PC-3 (cell line): Measurements from ENCODE around the gene CARD11. TPM values are rescaled to one million over a fixed set of nuclear protein-coding genes. Genes with fewer than 3 reads are reported as not detected.
"Not testable (repeated sequence)": the region's sequence is repeated elsewhere in the genome, so short reads cannot be mapped to it uniquely, and the experiment has no call there.

Experiments
- ATAC-seq: fragments of 200-7000 bp; cut with Tn5 transposase; 2 replicates; pipeline ENCODE4 v1.9.1; 2020; ENCODE audit warnings: mild to moderate bottlenecking, moderate library complexity
- BruUV-seq: library from RNA; stranded (reverse); fragments of 400-500 nt; replicated peaks from 2 replicates; lab custom pipeline; 2021; lab: Mats Ljungman, UMichigan
- CTCF ChIA-PET: fragments of 300-600 bp; sonication (Branson Sonifier 250); formaldehyde crosslinking; loops from one replicate; lab custom pipeline; 2022; ENCODE audit warnings: antibody characterized with exemption; lab: Charles Lee
- POLR2A ChIA-PET: fragments of 300-600 bp; sonication (Branson Sonifier 250); formaldehyde crosslinking; loops from one replicate; lab custom pipeline; 2022; ENCODE audit warnings: antibody characterized with exemption; ENCODE audit not compliant: unreplicated experiment; lab: Charles Lee
- DNase-seq: peaks from one replicate; pipeline ENCODE4 v3.0.0-alpha.2; 2015
- H2AFZ ChIP-seq: fragments of 300-600 bp; sonication (generic); 2 replicates; pipeline ENCODE4 v1.6.0; 2016; ENCODE audit warnings: antibody characterized with exemption, low read length
- H3F3A ChIP-seq: fragments of 300-600 bp; sonication (generic); one replicate; pipeline ENCODE4 v1.6.0; 2017; ENCODE audit warnings: antibody characterized with exemption, low read length, control low read depth, mild to moderate bottlenecking; ENCODE audit not compliant: unreplicated experiment
- H3K27ac ChIP-seq: fragments of 300-600 bp; sonication (generic); 2 replicates; pipeline ENCODE4 v1.5.1; 2016; ENCODE audit warnings: mild to moderate bottlenecking, low read length
- H3K27me3 ChIP-seq: fragments of 300-600 bp; sonication (generic); 2 replicates; pipeline ENCODE4 v1.6.1; 2016; ENCODE audit warnings: low read length, mixed read lengths
- H3K36me3 ChIP-seq: fragments of 300-600 bp; sonication (generic); 2 replicates; pipeline ENCODE4 v1.6.1; 2016; ENCODE audit warnings: low read depth, mixed run types, low read length, mixed read lengths
- H3K4me1 ChIP-seq: fragments of 300-600 bp; sonication (generic); 2 replicates; pipeline ENCODE4 v1.5.1; 2016; ENCODE audit warnings: low read length; ENCODE audit not compliant: insufficient read depth
- H3K4me2 ChIP-seq: fragments of 300-600 bp; sonication (generic); 2 replicates; pipeline ENCODE4 v1.6.0; 2016; ENCODE audit warnings: low read length
- H3K4me3 ChIP-seq: fragments of 300-600 bp; sonication (generic); 2 replicates; pipeline ENCODE4 v1.5.1; 2016; ENCODE audit warnings: mild to moderate bottlenecking, low read length, mixed read lengths
- H3K79me2 ChIP-seq: fragments of 300-600 bp; sonication (generic); 2 replicates; pipeline ENCODE4 v1.6.1; 2017; ENCODE audit warnings: low read length, mixed read lengths
- H3K9ac ChIP-seq: fragments of 300-600 bp; sonication (generic); 2 replicates; pipeline ENCODE4 v1.6.0; 2016; ENCODE audit warnings: mild to moderate bottlenecking, low read length
- H3K9me2 ChIP-seq: fragments of 300-600 bp; sonication (generic); replicated peaks from 2 replicates; pipeline ENCODE4 v1.6.1; 2016; ENCODE audit warnings: mixed run types, low read length, mixed read lengths
- H3K9me3 ChIP-seq: fragments of 300-600 bp; sonication (generic); 2 replicates; pipeline ENCODE4 v1.6.1; 2016; ENCODE audit warnings: low read length, mixed read lengths
- H4K20me1 ChIP-seq: fragments of 300-600 bp; sonication (generic); 2 replicates; pipeline ENCODE4 v1.6.1; 2016; ENCODE audit warnings: low read length, mixed read lengths
- CTCF ChIP-seq: fragments of 300-600 bp; sonication (generic); conservative IDR thresholded peaks from 2 replicates; pipeline ENCODE4 v1.5.1; 2017; ENCODE audit warnings: antibody characterized with exemption, low read depth, mild to moderate bottlenecking, low read length
- EZH2 ChIP-seq: fragments of 300-600 bp; sonication (generic); IDR thresholded peaks from one replicate; pipeline ENCODE4 v1.6.1; 2017; ENCODE audit warnings: antibody characterized with exemption, mild to moderate bottlenecking, low read length; ENCODE audit not compliant: unreplicated experiment
- EZH2phosphoT487 ChIP-seq: fragments of 300-600 bp; sonication (generic); IDR thresholded peaks from 2 replicates; pipeline ENCODE4 v1.6.1; 2018; ENCODE audit warnings: mild to moderate bottlenecking, antibody characterized with exemption, low read length, borderline replicate concordance
- intact Hi-C: fragments of 100-400 bp; cut with micrococcal nuclease; formaldehyde crosslinking; loops from 2 replicates; pipeline ENCODE4 v1.9.0; 2023
- total RNA-seq: library from RNA; depleted of rRNA; stranded (reverse); fragments of >200 nt; gene quantifications from 2 replicates; pipeline ENCODE4 v1.2.3, GENCODE V29; 2014

CARD11 gene
- total RNA-seq, 1 experiment from 2014 or later, result not detected

- H3K4me3 ChIP-seq, result no peak overlapping the region
- H3K4me2 ChIP-seq, result no peak overlapping the region
- no TSS peak for BruUV-seq
- H3K27me3 ChIP-seq, result no peaks in the 10 kb centered on the region
- TF ChIP-seq EZH2phosphoT487, result no peak
- no peak for TF ChIP-seq CTCF
- no peak for TF ChIP-seq EZH2
- CTCF ChIA-PET, result no interaction called here
- no peak overlapping the region for H3K27ac ChIP-seq
- POLR2A ChIA-PET, result no interaction called here
- H3K4me1 ChIP-seq, result 0 out of 2 replicates have a peak, but pooled peaks cover 6% of the 10 kb centered on the region
- no peaks in the 10 kb centered on the region for H3K79me2 ChIP-seq
- H4K20me1 ChIP-seq, result no peaks in the 10 kb centered on the region
- no peak for DNase-seq
- H3K9me2 ChIP-seq, result no peaks in the 10 kb centered on the region
- H2AFZ ChIP-seq, result no peak overlapping the region
- no peaks in the 10 kb centered on the region for H3K9me3 ChIP-seq
- no peak for ATAC-seq
- intact Hi-C loops, result no loop called here
- no peaks in the 10 kb centered on the region for H3K36me3 ChIP-seq
- no peak overlapping the region for H3K9ac ChIP-seq
- H3F3A ChIP-seq, result no peaks in the 10 kb centered on the region
Measured at GRCh38 chr7:3041986-3042675, 1.5 kb downstream of the CARD11 start.

- Histone ChIP-seq H2AFZ (no peak overlapping the region), H3K4me2 (no peak overlapping the region), H3K79me2 (no peaks in the 10 kb centered on the region), H4K20me1 (no peaks in the 10 kb centered on the region), H3K9ac (no peak overlapping the region), H3K9me2 (no peaks in the 10 kb centered on the region), H3K4me1 (0 out of 2 replicates have a peak, but pooled peaks cover 6% of the 10 kb centered on the region), H3K36me3 (no peaks in the 10 kb centered on the region), H3F3A (no peaks in the 10 kb centered on the region), H3K27ac (no peak overlapping the region), H3K27me3 (no peaks in the 10 kb centered on the region), H3K4me3 (no peak overlapping the region), H3K9me3 (no peaks in the 10 kb centered on the region)
- TF ChIP-seq EZH2 (no peak), EZH2phosphoT487 (no peak), CTCF (no peak)
- ATAC-seq (no peak), DNase-seq (no peak)
- BruUV-seq, result no TSS peak
- intact Hi-C loops, result no loop called here
- POLR2A ChIA-PET, result no interaction called here
- CTCF ChIA-PET, result no interaction called here
Measured at GRCh38 chr7:3039787-3040186, 3.9 kb downstream of the CARD11 start.

- H3K9me2 ChIP-seq, DNase-seq, ATAC-seq, POLR2A ChIA-PET, H3K27me3 ChIP-seq, H3F3A ChIP-seq, CTCF ChIA-PET, H3K4me2 ChIP-seq, H3K4me3 ChIP-seq, H2AFZ ChIP-seq, H3K9ac ChIP-seq, H3K27ac ChIP-seq, BruUV-seq, H3K79me2 ChIP-seq, intact Hi-C loops, H3K4me1 ChIP-seq, H3K9me3 ChIP-seq, H3K36me3 ChIP-seq, H4K20me1 ChIP-seq: not testable (repeated sequence)
Measured at GRCh38 chr7:3038011-3038410, 5.7 kb downstream of the CARD11 start.
